NCI-H1105 (cell line): Measurements from ENCODE around the gene SLC15A3.
"Not testable (repeated sequence)": the region's sequence is repeated elsewhere in the genome, so short reads cannot be mapped to it uniquely, and the experiment has no call there.

Experiments used
- DNase-seq: peaks from one replicate; lab custom pipeline; 2025; lab: John Stamatoyannopoulos, UW

The SLC15A3 gene

DNA sequence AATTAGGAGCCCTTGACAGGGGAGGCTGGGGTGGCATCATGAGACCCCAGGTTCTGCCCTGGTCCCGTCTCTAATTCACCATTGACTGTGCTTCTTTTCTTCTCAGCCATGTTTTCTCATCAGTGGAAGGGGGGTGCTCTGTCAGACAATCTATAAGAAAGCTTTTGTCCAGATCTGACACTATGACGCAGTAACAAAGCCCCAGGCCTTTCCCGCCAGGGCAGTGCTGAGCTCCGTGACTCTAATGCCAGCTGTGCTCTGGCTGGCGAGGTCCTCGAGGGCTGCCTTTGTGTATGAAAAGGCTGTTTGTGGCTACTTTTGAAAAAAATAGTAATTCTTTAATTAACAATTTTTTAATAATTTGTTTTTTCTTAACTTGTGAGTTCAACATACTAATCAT is 22.8 kb upstream of the SLC15A3 start:
- DNase-seq: no peak

DNA sequence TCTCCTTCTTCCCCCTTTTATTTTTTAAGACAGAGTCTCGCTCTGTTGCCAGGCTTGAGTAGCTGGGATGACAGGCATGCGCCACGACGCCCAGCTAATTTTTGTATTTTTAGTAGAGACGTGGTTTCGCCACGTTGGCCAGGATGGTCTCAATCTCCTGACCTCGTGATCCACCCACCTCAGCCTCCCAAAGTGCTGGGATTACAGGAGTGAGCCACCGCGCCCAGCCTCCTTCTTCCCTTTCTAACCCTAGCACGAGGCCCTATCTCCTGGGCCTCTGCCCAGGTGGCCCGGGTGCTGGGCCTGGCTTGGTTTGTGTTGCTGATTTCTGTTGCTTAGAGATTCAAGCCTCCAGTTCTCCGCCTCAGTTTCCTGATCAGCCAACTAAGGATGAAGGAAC is 22.3 kb upstream of the SLC15A3 start:
- not testable (repeated sequence) for DNase-seq

DNA sequence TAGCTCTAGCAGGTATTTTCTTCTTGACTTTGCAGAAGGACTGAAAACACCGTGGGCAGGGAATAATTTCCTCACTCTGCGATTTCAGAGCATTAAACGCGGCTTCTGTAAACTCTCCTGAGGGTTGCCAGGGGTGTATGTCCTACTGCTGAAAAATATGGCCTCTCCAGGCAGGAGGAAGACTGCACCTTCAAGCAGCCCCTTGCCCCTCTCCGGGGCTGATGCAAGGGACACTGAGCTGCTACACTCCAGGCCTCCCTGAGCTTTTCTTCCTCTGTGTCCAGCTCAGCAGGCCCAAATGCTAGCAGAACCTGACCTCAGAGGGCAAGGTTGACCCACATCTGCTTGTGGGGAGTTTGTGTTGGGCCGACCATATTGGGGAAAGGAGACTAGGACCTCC is 21.7 kb upstream of the SLC15A3 start:
- DNase-seq: no peak

DNA sequence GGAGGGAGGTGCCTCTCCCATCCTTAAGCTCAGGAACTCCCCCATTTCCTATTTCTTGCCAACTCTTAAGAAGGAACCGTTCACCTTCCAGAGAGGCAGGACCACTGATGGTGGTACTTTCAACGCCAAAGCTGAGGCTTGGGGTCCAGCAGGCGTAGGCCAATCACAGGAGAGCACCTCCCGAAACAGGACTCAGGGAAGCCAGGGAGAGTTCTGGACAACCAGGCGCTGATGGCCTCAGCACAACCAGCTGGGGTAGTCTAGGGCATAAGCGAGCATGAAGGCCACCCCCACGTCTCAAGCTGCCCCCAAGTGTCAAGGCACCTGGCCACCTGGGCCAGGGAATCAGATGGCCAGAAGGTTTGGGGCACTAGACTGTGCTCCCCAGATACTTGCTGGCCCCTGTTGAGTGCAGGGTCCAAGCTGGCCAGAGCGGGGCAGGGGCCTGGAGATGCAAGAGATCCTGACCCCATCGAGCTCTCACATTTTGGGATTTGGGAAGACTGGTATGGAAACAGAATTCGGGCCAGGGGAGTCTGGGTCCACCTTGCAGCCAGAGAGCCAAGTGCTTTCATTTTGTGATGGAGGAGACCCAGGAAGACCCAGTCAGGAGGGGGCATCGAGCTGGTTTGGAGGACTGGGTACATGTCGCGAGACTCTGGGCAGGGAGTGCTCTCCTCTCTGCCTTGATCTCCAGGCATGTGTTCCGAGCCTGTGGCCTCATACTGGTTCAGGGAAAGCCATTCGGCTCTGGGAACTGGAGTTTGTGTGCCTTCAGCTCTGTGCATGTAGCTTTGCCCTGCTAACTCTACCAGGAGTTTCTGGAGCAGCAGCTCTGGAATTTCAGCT is 20.4 kb upstream of the SLC15A3 start:
- DNase-seq: no peak

DNA sequence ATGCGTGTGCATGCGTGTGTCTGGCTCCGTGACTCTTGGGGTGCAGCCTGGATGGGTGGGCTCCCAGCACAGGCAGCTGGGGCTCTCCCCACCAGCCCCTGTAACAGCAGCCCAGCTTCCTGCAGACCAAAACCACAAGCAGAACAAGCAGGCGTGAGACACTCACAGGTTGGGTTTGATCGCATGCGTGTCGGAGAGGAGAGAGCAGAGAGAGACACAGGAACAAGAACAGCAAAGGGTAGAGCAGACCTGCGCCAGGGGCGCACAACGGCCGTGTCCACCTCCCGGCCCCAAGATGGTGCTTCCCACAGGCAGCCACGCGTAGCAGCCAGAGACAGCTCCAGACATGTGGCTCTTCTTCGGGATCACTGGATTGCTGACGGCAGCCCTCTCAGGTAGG is 19.5 kb upstream of the SLC15A3 start, which contains the start of gene CD6:
TSS of gene CD6 (plus strand) at position 161 of the 400 bp plus-strand sequence. CDS start at position 347, 186 bp downstream.
- no peak for DNase-seq

DNA sequence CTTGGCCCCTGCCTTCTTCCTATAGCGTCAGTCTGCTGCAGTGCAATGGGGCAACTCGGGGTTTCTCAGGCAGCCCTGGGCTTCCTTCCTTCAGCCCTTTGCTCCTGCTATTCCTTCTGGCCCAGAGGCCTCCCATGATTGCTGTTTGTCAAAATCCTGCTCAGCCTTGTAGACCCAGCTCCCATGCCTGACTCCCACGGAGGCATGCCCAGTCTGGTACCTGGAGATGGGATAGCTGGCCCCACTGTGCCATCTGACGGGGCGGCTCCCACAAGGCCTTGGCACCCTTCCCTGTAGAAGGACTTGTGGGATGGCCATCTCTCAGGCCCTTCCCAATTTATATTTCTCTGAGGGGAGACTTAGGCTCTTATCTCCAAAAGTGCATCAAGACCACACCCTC is 18.9 kb upstream of the SLC15A3 start:
- DNase-seq: no peak

DNA sequence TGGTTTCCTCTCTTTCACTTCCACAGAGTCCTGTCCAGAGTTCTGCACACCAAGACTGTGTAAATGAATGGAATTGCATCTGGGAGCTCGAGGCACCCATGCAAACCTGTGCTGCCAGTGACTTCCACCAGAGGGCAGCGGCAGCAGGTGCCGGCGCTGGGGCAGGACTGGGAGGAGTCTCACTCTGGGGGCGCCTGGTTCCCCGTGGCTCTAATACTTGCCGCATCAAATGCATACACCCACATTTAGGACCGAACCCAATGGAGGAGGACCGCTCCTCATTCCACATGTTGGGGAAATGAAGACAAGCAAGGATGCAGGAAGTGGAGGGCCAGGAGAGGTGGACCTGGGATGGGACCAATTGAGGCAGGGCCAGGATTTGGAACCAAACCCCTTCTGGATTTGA is 18.4 kb upstream of the SLC15A3 start:
- no peak for DNase-seq

DNA sequence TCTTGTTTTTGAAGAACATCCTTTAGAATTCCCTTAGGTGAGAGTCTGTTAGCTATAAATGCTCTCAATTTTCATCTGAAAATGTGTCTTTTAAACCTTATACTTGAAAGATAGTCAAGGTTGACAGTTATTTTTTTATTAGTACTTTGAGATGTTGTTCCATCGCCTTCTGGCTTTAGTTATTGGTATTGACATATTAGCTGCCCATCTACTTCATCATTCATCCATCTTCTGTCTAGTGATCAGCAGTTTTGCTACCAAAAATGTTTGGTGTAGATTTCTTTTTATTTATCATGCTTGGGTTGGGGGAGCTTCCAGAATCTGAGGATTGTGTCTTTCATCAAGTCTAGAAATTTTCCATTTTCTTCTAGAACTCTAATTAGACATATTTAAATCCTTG is 16.2 kb upstream of the SLC15A3 start:
- no peak for DNase-seq

DNA sequence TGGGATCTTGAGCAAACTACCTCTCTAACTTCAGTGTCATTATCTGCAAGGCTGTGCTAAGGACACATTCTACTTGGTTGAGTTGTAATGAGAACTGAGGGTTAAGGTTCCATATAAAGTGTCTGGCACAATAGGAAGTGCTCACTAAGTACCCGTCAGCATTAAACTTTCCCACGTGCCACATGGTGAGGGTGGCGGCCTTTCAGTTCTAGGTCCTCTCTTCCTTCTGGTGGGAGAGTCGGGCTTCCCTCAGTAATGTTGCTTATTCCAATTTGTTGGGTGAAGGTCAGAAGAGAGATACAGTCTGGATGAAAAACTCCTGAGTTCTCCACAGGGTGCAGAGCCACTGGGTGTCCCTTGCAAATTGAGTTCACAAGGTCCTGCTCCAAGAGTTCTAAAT is 14.9 kb upstream of the SLC15A3 start:
- no peak for DNase-seq

DNA sequence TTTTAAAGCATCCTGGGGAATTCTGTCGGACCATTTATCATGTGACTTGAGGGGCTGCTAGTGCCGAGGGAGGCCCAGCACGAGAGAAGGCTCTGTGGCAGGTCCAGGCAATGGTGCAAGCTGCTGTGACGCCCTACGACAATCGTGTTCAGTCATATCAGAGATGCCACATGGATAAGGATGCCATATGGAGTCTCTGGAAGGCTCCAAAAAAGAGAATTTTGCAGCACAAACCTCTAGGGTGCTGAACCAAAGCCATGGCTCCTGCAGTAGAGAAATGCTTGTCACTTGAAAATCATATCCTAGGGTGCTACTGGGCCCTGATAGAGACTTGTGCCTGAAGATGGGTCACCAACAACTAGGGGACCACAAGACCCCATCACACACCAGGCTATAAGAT is 12.8 kb upstream of the SLC15A3 start:
- no peak for DNase-seq

DNA sequence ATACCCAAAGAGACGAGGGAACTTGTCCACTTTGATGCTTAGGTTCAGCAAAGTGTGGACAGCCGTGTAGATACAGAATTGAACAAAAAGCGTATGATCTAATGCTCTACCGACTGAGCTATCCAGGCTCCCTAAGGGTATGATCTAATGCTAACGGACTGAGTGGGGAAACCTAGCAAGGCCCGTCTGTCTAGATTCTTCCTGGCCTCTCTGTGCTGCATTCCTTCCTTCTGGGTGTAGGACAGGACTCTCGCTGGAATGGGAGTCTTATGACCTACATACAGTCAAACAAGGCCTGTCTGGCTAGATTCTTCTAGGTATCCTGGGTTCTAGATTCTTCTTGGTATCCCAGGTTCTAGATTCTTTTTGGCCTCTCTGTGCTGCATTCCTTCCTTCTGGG is 8.4 kb upstream of the SLC15A3 start:
- DNase-seq: no peak

DNA sequence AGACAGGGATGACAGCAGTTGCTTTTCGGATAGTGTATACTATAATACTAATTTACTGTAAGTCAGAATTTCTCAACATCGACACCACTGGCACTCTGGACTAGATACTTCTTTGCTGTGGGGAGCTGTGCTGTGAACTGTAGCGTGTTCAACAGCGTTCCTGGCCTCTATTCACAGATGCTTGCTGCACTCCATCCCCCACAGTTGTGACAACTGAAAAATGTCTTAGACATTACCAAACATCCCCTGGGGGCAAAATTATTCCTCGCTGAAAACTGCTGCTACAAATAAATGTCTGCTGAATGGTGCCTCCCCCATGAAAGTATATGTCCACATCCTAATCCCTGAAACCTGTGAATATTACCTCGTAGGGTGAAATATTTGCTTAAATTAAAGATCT is 7.5 kb upstream of the SLC15A3 start:
- no peak for DNase-seq

DNA sequence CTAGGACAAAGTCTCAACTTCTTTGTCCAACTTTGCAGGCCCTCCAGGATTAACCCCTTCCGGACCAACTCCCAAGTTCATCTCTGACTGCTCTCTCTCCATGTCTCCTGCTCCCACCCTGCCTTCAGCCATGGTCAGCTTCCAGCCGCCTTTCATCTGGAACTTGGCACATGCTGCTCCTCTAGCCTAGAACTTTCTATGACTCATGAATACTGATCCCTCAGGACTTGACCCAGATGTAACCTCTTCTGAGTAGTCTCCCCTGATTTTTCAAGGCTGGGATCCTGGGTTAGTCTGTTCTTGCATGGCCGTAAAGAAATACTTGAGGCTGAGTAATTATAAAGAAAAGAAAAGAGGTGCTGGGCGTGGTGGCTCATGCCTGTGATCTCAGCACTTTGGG is 5.2 kb upstream of the SLC15A3 start:
- no peak for DNase-seq

DNA sequence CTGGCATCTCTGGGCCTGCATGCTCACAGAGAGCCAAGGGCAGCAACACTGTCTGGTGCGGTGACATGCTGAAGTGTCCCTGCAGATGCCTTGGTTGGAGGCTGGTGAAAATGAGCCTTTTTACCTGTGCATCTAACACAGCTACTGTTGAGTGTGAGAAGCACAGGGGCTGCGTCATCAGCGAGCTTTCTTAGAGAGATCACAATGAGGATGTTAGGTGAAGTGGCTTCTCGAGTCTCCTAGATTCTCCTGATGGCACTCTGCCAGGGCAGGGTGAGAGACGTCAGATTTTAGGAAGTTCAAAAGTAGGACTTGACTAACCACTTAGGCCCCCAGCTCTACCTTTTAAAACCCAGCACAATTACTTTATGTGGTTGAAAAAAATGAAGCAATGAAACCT is 3.6 kb upstream of the SLC15A3 start:
- no peak for DNase-seq

DNA sequence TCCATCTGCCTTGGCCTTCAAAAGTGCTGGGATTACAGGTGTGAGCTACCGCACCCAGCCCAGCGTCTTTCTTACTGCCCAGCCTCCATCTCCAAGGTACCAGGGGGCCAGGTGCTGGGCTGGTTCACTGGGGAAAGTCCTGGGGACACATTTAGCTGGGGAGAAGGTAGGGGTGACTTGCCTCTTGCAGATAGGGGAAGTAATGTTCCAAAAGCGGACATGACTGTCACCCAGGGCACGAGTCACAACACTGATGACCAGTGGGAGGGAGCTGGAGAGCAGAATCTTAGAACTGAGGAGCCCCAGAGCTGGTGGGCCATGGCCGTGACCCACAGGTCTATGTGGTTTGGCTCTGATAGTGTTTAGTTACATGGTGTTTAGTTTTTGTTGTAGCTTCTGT is 2.4 kb upstream of the SLC15A3 start:
- DNase-seq: no peak

DNA sequence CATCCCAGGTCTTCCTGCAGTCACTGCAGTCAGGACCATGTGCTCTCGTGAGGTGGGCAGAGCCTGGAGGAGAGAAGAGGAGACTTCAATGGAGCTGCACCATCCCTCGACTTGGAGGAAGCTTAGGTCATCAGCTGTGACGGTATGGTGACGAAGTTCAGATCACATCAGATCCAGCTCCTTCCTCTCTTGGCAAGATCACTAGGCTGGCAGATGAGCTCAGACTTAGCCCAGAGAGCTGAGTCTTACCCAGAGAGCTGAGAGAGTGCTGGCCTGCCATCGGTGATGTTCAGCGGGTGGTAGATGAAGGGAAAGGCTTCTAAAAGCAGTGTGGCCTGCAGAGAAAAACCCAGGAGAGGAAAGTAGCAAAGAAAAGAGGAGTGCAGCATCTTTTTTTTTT is 1.8 kb upstream of the SLC15A3 start:
- DNase-seq: no peak

DNA sequence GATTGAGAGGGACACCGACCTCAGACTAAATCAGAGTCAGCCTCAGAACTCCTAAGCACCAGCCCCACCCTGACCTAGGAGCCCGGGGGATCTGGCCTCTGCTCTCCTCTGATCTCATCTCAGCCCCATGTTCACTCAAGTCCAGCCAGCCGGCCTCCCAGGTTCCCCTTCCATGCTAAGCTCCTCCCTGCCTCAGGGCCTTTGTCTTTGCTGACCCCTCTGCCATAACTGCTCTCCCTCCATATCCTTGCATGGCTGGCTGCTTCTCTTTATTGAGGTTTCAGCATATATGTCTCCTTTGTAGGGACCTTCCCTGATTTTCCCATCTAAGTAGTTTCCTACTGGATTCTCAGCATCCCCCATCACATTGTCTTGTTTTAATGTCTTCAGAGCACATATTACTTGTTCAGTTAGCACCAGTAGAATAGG is 780 bp upstream of the SLC15A3 start:
- DNase-seq: no peak

DNA sequence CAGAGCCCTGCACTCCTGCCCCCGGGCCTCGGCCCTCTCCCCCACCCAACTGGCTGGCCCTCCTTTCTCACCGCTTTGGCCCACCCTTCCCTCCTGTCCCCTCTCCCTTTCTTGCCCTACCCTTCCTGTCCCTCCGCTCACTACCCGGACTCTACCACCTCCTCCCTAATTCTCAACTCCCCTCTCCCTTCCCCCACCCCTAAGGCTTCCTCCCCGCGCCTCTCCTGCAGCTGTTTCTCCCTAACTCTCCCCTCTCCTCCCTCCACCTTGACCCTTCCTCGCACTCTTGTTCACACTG is 421 bp downstream of the SLC15A3 start:
- no peak for DNase-seq

DNA sequence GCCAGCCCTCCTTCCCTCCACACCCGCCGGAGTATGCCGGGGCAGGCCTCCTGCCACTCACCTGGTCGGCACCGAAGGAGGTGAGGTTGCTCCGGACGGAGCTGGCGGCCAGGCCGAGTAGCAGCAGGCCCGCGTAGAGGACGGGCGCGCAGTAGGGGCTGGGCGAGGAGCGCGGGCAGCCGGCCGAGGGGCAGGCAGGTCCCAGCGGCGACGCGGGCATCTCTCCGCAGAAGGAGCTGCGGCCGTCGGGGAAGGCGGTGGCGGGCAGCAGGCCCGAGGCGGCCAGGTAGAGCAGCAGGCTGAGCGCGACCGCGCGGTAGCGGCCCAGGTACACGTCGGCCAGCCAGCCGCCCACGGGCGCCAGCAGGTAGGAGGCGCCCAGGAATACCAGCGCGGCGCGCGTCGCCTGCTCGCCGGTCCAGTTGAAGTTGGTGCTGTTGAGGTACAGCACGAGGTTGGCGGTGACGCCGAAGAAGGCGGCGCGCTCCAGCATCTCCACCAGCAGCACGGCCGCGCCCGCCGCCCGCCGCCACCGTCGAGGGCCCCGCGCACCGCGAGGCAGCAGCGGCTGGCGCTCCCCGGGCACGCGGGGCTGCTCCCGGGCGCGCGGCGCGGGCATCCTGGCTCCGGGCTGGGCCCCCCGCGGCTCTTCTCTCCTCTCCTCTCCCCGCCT is 907 bp downstream of the SLC15A3 start:
- no peak for DNase-seq

DNA sequence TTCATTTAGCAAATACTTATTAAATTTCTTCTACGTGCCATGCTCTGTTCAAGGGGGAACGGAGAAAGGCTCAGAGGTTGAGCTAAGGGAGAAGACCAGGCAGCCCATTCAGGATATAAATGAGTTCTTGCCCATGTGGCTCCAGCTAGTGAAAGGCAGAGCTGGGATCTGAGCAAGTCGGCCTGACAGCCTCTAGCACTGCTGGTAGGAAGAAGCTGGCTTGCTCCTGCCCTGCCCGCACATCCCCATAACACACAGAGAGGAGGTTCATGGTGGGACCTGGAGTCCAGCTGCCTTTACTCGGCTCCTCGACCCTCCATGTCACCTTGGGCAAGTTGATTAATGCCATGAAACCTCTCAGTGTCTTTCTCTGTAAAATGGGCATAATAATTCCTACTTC is 2.0 kb downstream of the SLC15A3 start:
- no peak for DNase-seq

DNA sequence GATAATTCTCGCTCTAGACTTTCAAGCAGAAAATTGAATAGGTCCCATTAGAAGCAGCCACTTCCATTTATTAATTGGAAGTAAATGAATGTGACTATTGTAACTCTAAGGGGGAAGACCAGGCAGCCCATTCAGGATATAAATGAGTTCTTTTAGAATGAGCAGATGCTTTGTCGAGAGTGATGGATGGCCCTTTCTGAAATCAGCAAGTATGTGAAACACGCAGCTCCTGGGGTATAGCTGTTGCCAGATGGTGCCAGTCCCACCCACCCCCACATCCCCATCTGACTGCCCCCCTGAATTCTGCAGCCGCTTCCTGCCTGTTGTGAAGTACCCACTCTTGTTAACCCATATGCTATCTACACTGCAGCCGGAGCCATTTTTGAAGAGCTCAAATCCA is 3.7 kb downstream of the SLC15A3 start:
- DNase-seq: no peak

DNA sequence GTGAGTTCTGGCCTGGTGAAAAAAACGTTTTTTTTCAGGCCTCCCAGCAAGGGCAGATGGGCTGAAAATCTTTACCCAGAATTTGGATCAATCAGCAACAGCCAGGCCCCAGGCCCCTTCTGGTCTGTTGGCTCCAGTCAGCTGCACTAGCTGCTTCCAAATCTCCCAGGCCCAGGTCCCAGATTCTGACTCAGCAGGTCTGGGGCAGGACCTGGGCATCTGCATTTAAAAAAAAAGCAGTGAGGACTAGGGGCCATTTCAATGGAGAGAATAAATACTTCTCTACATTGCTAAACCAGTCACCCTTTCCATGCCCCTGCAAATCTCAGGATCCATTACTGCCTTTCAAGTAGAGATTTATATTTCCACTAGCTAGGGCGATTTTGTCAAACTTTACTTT is 4.3 kb downstream of the SLC15A3 start:
- no peak for DNase-seq

DNA sequence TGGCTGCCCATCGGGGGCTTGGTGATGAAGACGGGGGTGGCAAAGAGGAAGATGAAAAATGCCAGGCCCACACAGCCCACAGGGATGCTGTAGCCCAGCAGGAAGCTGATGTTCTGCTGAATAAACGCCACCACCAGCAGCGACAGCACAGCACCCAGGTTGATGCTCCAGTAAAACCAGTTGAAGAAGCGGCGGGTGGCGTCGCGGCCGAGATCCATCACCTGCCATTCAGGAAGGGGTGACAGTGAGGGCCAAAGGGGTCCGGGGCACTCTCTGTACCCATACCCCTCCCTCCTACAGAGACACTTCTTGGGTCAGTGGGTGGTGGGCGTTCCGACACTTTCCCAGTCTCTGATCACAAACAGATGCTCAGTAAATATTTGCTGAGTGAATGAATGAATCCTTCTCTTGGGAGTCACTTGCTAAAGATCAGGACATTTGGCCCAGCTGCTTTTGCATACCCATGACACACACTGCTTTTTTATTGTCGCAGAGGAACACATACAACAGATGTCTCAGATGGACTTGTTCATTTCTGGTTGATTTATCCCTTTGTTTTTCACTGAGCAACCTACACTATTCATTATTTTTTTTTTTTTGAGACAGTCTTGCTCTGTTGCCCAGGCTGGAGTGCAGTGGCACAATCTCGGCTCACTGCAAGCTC is 5.2 kb downstream of the SLC15A3 start:
- DNase-seq: no peak
